NCI-H2196 treated with DMSO at 0.1 percent for 48 hours (cell line): ENCODE results near the gene MAOA.
"Not testable (repeated sequence)": the region's sequence is repeated elsewhere in the genome, so short reads cannot be mapped to it uniquely, and the experiment has no call there.

Source experiments
- DNase-seq: peaks from one replicate; lab custom pipeline; 2025; ENCODE audit not compliant: unreplicated experiment; lab: John Stamatoyannopoulos, UW

The MAOA gene

GRCh38 chrX:43716144-43716543, 60.0 kb downstream of the MAOA start:
- DNase-seq, result no peak

- DNase-seq, result no peak
Measured at GRCh38 chrX:43716696-43717095, 60.6 kb downstream of the MAOA start.

GRCh38 chrX:43717161-43717560, 61.1 kb downstream of the MAOA start:
- DNase-seq, result no peak

GRCh38 chrX:43718081-43718480, 62.0 kb downstream of the MAOA start:
- no peak for DNase-seq

- no peak for DNase-seq
Measured at GRCh38 chrX:43718546-43718945, 62.4 kb downstream of the MAOA start.

- no peak for DNase-seq
Measured at GRCh38 chrX:43718956-43719355, 62.9 kb downstream of the MAOA start.

- no peak for DNase-seq
Measured at GRCh38 chrX:43720082-43720481, 64.0 kb downstream of the MAOA start.

GRCh38 chrX:43720961-43721360, 64.9 kb downstream of the MAOA start:
- DNase-seq, result no peak

GRCh38 chrX:43725227-43725626, 69.1 kb downstream of the MAOA start:
- not testable (repeated sequence) for DNase-seq

- not testable (repeated sequence) for DNase-seq
Measured at GRCh38 chrX:43727254-43727653, 71.2 kb downstream of the MAOA start.

- DNase-seq, result no peak
Measured at GRCh38 chrX:43728002-43728401, 71.9 kb downstream of the MAOA start.

- DNase-seq, result no peak
Measured at GRCh38 chrX:43728966-43729365, 72.9 kb downstream of the MAOA start.

GRCh38 chrX:43731086-43731485, 75.0 kb downstream of the MAOA start:
- no peak for DNase-seq

- DNase-seq, result no peak
Measured at GRCh38 chrX:43733699-43734098, 77.6 kb downstream of the MAOA start.

- no peak for DNase-seq
Measured at GRCh38 chrX:43734444-43734843, 78.3 kb downstream of the MAOA start.

- DNase-seq, result no peak
Measured at GRCh38 chrX:43735534-43735933, 79.4 kb downstream of the MAOA start.

GRCh38 chrX:43735957-43736356, 79.9 kb downstream of the MAOA start:
- no peak for DNase-seq

GRCh38 chrX:43741843-43742573, 85.9 kb downstream of the MAOA start:
- DNase-seq, result no peak

- DNase-seq, result no peak
Measured at GRCh38 chrX:43743100-43743822, 87.2 kb downstream of the MAOA start.

- DNase-seq, result no peak
Measured at GRCh38 chrX:43744284-43744683, 88.2 kb downstream of the MAOA start.

GRCh38 chrX:43745938-43746721, 90.0 kb downstream of the MAOA start:
- DNase-seq, result no peak

- DNase-seq, result no peak
Measured at GRCh38 chrX:43747476-43747875, 91.4 kb downstream of the MAOA start.
